Measurements from ENCODE around the gene SMYD3.

Gene SMYD3

DNA sequence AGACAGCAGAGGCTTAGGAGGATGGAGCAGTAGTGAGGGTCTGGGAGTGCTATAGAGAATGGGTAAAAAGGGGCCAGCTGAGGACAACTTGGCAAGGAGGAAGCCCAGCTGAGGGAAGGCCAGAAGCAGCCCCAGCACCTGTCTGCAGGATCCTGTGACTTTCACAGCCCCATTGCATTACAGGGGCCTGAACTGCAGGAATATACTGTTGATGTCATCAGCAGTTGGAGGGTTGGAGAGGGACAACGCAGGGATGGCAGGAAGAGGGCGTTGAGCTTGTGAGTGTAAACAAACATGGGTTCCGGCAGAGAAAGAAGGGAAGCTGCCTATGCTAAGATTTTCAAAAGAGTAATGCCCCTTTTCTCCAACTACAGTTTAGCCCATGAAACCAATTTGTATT lies 628.5 kb downstream of the SMYD3 start:
- H3K4me3 ChIP-seq (ENCODE audit: low read depth, low read length) = no peak overlapping the region
- TF ChIP-seq, protein P1, sequence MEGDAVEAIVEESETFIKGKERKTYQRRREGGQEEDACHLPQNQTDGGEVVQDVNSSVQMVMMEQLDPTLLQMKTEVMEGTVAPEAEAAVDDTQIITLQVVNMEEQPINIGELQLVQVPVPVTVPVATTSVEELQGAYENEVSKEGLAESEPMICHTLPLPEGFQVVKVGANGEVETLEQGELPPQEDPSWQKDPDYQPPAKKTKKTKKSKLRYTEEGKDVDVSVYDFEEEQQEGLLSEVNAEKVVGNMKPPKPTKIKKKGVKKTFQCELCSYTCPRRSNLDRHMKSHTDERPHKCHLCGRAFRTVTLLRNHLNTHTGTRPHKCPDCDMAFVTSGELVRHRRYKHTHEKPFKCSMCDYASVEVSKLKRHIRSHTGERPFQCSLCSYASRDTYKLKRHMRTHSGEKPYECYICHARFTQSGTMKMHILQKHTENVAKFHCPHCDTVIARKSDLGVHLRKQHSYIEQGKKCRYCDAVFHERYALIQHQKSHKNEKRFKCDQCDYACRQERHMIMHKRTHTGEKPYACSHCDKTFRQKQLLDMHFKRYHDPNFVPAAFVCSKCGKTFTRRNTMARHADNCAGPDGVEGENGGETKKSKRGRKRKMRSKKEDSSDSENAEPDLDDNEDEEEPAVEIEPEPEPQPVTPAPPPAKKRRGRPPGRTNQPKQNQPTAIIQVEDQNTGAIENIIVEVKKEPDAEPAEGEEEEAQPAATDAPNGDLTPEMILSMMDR (IDR thresholded peaks at IDR 0.05; ENCODE audit: insufficient read depth, low read depth, low read length, missing control alignments) = no peak
- no peak for DNase-seq (ENCODE audit: low read depth)

DNA sequence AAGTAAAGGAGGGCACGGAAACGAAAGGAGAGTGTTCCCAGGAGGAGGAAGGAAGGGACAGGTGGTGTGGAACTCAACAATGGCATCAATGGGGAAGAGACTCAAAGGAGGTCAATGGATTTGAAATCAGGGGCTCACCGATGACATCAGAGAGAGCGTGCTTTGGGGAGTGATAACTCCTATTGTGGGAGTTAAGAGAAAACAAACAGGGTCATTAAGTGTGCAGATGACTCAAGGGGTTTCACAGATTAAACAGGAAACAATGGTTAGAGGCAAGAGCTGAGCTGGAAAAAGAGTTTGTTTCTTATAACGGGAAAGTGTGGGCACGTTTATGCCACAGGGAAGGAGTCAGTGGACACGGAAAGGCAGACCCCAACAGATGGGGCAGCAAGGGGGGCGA lies 629.1 kb downstream of the SMYD3 start:
- no peak for DNase-seq (ENCODE audit: low read depth)
- TF ChIP-seq, protein P1 (IDR thresholded peaks at IDR 0.05; ENCODE audit: insufficient read depth, low read depth, low read length, missing control alignments) = no peak

DNA sequence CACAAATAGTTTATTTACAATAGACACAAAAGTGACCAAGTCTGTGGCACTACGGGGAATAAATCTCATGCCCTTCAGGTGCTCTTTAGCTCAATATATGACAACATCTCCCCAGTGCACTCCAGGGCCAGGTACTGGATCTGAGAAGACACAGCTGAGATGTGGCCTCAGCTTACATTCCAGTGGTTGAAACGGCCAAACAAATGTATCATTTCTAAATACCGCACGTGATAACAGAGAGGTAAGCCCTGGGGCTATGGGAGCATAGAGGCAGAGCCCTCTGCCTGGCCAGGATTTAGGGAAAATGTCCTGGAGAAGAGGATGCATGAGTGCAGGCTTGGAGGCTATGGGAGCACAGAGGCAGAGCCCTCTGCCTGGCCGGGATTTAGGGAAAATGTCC lies 630.5 kb downstream of the SMYD3 start:
- TF ChIP-seq, protein P1 (IDR thresholded peaks at IDR 0.05; ENCODE audit: insufficient read depth, low read depth, low read length, missing control alignments) = no peak
- no peak overlapping the region for H3K4me3 ChIP-seq (ENCODE audit: low read depth, low read length)
- no peak for DNase-seq (ENCODE audit: low read depth)

More for the DNA sequence above, 629.1 kb downstream of the SMYD3 start:
- H3K4me3 ChIP-seq (ENCODE audit: low read depth, low read length) = no peak overlapping the region

DNA sequence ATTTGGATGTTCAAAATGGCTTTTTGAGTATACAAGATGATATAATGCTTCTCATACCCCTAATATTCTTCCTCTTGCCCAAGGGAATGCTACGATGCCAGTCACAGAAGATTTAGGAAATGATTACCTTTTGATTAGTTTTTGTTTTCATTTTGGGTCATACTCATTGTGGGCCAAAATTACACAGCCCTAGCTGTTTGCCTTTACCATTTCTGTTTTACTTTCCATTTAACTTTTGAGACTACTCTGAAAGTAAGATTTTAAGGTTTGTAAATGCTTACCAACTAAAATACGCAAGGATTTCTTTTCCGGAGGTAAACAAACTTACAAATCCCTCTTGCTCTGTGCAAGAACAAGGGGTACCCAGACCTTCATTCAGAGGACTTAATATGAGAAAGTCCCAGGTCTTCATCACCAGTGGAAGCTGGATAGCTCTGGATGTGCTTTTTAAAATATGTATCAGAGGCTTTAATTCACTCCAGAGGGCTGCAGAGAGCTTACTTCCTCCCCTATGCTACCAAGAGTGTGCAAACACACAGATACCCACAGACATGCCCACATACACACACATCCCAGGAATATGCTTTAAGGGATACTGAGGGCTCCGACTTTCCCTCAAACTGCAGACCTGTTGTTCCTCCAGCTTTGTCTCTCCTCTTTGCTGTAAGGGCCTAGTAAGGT lies 631.4 kb downstream of the SMYD3 start:
- TF ChIP-seq, protein P1 (IDR thresholded peaks at IDR 0.05; ENCODE audit: insufficient read depth, low read depth, low read length, missing control alignments) = no peak
- no peak overlapping the region for H3K4me3 ChIP-seq (ENCODE audit: low read depth, low read length)
- no peak for DNase-seq (ENCODE audit: low read depth)

DNA sequence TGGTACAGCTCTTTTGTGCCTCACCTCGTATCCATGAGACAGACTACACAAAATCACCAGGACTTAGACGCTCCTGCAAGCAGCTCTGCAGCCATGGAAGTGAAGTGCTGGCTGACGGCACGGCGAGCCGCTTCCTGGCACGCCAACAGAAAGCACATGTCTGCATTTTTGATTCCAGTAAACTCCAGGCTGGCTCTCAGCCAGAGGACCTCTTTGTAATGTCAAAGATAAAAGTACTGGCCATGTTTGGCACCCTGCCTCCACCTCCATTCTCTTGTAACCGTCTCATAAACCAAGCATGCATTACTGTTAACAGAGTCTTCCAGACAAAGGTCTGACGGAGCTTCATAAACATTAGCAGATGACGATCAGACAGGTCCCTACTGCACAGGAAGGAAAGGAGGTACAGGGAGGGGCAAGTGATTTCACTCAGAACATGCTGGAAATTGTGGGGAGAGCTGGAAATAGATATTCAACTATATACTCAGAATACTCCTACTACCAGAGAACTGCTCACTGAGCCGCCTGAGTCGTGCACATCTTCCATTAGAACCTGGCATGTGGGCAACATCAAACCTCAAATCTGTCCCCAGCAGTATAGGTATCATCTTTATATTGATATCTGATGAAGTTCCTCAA lies 632.0 kb downstream of the SMYD3 start:
- no peak for DNase-seq (ENCODE audit: low read depth)
- TF ChIP-seq, protein P1 (IDR thresholded peaks at IDR 0.05; ENCODE audit: insufficient read depth, low read depth, low read length, missing control alignments) = no peak
- H3K4me3 ChIP-seq (ENCODE audit: low read depth, low read length) = no peak overlapping the region

DNA sequence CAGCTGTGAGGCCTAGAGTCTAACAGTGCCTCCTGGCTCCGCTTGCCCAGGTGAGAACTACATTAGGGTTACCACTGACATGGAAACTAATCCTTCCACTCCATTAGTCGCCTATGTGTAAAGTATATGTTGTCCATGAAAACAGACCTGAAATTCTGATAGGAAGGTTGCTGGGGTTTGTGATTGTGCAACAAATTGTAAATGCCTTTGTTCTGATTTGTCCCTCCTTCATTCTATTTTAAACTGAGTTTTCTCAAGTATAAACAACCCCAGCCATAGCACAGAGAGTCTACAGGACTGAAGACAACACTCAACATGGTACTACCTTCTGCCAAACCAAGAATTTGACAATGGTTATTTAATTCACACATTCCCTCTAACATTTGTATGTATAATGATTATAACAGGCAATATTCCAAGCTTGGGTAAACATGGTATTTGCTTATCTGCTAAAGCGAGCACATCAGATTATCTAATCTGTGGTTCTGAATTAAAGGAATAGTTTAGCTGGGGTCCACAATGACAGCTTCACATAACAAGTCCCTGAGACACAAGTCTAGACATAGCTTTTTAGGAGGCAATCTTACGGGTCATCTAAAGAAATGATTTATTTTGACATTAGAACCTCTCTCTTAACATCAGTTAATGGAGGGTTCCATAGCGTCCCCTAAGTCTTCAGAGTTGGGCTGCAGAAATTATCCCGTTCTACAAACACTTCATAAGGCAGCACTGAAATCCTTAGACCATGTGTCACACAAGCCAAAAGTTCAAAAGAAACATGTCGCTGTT lies 633.0 kb downstream of the SMYD3 start:
- DNase-seq (ENCODE audit: low read depth) = no peak
- no peak overlapping the region for H3K4me3 ChIP-seq (ENCODE audit: low read depth, low read length)
- TF ChIP-seq, protein P1 (IDR thresholded peaks at IDR 0.05; ENCODE audit: insufficient read depth, low read depth, low read length, missing control alignments) = no peak
